ENCODE results near the gene RNF115. TPM values are rescaled to one million over a fixed set of nuclear protein-coding genes. Genes with fewer than 3 reads are reported as not detected.
A peak's percentile ranks its signal among the peaks of the same experiment; 100 is the strongest.

RNF115 gene
- 10 to 100 TPM; 10.7 to 32.0 (median 19.0) TPM for total RNA-seq

- peak; percentile 95 to 96 for DNase-seq
- H3K4me3 ChIP-seq, result peak within 1 kb of the TSS; percentile 58 to 90 (median 80)
- TF ChIP-seq EP300 (IDR thresholded peaks at IDR 0.05), result no peak
- peak in 1 of 6 experiments; percentile 11 for TF ChIP-seq CTCF (IDR thresholded peaks at IDR 0.05)
- peak in 3 of 4 donors; percentile 85 to 95 (median 86) for TF ChIP-seq POLR2A (IDR thresholded peaks at IDR 0.05)
- TF ChIP-seq POLR2AphosphoS5 (IDR thresholded peaks at IDR 0.05), result peak; percentile 60 to 96
- 1% methylated on average over 30 to 46 of the region's 89 CpGs for WGBS, 2 donors
- peaks cover 8 to 14% (median 12%) of the 10 kb centered on the region in 4 donors for H3K4me1 ChIP-seq
- ATAC-seq (ENCODE audit: low FRiP score in 2 of 2), result peak; percentile 96 to 97
- H3K27me3 ChIP-seq, result no peaks in the 10 kb centered on the region
- H3K27ac ChIP-seq, result peak within 1 kb of the TSS; percentile 90 to 98 (median 96)
- H3K9me3 ChIP-seq, result no peaks in the 10 kb centered on the region
- H3K36me3 ChIP-seq, result peaks cover 14 to 33% (median 20%) of the 10 kb centered on the region in 4 donors
Observed at GRCh38 chr1:145823565-145824498, at the start of gene RNF115, which contains the start of gene POLR3C. Gene RNF115 (minus strand): TSS chr1:145824095. CDS start chr1:145823873, 222 bp downstream. Gene POLR3C (plus strand): TSS chr1:145824200. CDS start chr1:145825777, 1,577 bp downstream.

- 37 to 39% methylated on average over 30 to 47 of the region's 47 CpGs for WGBS, 2 donors
- peak; percentile 64 to 84 for ATAC-seq (ENCODE audit: low FRiP score in 2 of 2)
- Histone ChIP-seq H3K27ac (peak overlapping the region; percentile 41 to 80 (median 66)), H3K4me1 (peaks cover 0 to 9% (median 5%) of the 10 kb centered on the region in 4 donors), H3K9me3 (no peaks in the 10 kb centered on the region), H3K36me3 (no peaks in the 10 kb centered on the region), H3K4me3 (peak overlapping the region; percentile 4 to 48 (median 36)), H3K27me3 (no peaks in the 10 kb centered on the region)
- DNase-seq, result peak; percentile 45 to 86
- TF ChIP-seq CTCF (IDR thresholded peaks at IDR 0.05), result no peak
- TF ChIP-seq POLR2A (IDR thresholded peaks at IDR 0.05), result peak in 1 of 4 donors; percentile 9
Observed at GRCh38 chr1:145871994-145872924, 48.4 kb upstream of the RNF115 start.

GRCh38 chr1:145868232-145868631 is 44.3 kb upstream of the RNF115 start:
- DNase-seq (no peak), ATAC-seq (ENCODE audit: low FRiP score in 2 of 2) (no peak)
- TF ChIP-seq POLR2AphosphoS5 (IDR thresholded peaks at IDR 0.05) (no peak), POLR2A (IDR thresholded peaks at IDR 0.05) (no peak), EP300 (IDR thresholded peaks at IDR 0.05) (no peak), CTCF (IDR thresholded peaks at IDR 0.05) (no peak)

GRCh38 chr1:145863282-145864018 is 39.6 kb upstream of the RNF115 start:
- no peak for TF ChIP-seq EP300 (IDR thresholded peaks at IDR 0.05)
- no peak for TF ChIP-seq CTCF (IDR thresholded peaks at IDR 0.05)
- no peak for TF ChIP-seq POLR2A (IDR thresholded peaks at IDR 0.05)
- TF ChIP-seq POLR2AphosphoS5 (IDR thresholded peaks at IDR 0.05), result no peak
- no peak overlapping the region for H3K27ac ChIP-seq
- ATAC-seq (ENCODE audit: low FRiP score in 2 of 2) (no peak), DNase-seq (no peak)
- H3K36me3 ChIP-seq, result no peaks in the 10 kb centered on the region
- no peak overlapping the region for H3K4me3 ChIP-seq
- peaks cover 5 to 6% (median 5%) of the 10 kb centered on the region in 4 donors for H3K4me1 ChIP-seq
- H3K27me3 ChIP-seq, result no peaks in the 10 kb centered on the region
- H3K9me3 ChIP-seq, result no peaks in the 10 kb centered on the region
- 82 to 84% methylated on average over 5 of the region's 5 CpGs for WGBS, 2 donors

More at GRCh38 chr1:145868232-145868631, 44.3 kb upstream of the RNF115 start:
- 72 to 80% methylated on average over 4 of the region's 4 CpGs for WGBS, 2 donors
- Histone ChIP-seq H3K27ac (no peak overlapping the region), H3K9me3 (no peaks in the 10 kb centered on the region), H3K36me3 (no peaks in the 10 kb centered on the region), H3K4me1 (peaks cover 0 to 9% (median 5%) of the 10 kb centered on the region in 4 donors), H3K4me3 (no peak overlapping the region), H3K27me3 (no peaks in the 10 kb centered on the region)
